HEK293 (cell line): ENCODE results near the gene TMEM87B.

Experiments
- CTCF ChIA-PET: fragments of 350-600 bp; formaldehyde crosslinking; extraction: SDS; loops from one replicate; lab custom pipeline; 2021; ENCODE audit warnings: antibody characterized with exemption; lab: Yijun Ruan, JAX
- POLR2A ChIA-PET: fragments of 300-600 bp; formaldehyde crosslinking; extraction: SDS; loops from one replicate; lab custom pipeline; 2020; ENCODE audit warnings: antibody characterized with exemption, inconsistent platforms; lab: Yijun Ruan, JAX
- H3K27ac ChIP-seq: fragments of 200-500 bp; sonication (Bioruptor generic); 2 replicates; pipeline ENCODE4 v1.5.1; 2014; ENCODE audit warnings: low read depth, low read length, control low read depth, inconsistent platforms; ENCODE audit errors: extremely low read depth
- H3K36me3 ChIP-seq, 2 experiments: fragments of 200-500 bp in 1 of 2; sonication (Bioruptor generic) in 1 of 2; 1 replicate in 1 of 2; 2 replicates in 1 of 2; pipeline ENCODE4 v1.5.1; 2014 to 2017; ENCODE audit warnings: inconsistent platforms in 2 of 2, low read length in 2 of 2; ENCODE audit not compliant: control insufficient read depth in 2 of 2, insufficient read depth in 1 of 2
- H3K4me1 ChIP-seq: fragments of 200-500 bp; sonication (Bioruptor generic); 2 replicates; pipeline ENCODE4 v1.5.1; 2014; ENCODE audit warnings: mild to moderate bottlenecking, low read length, inconsistent platforms; ENCODE audit not compliant: control insufficient read depth, insufficient read depth
- H3K4me3 ChIP-seq: 2 replicates; pipeline ENCODE4 v1.5.1; 2011; ENCODE audit warnings: low read depth, mild to moderate bottlenecking, control low read depth, low read length, moderate library complexity
- H3K9me3 ChIP-seq: fragments of 200-500 bp; sonication (Bioruptor generic); 2 replicates; pipeline ENCODE4 v1.5.1; 2014; ENCODE audit warnings: low read depth, low read length, inconsistent platforms; ENCODE audit not compliant: control insufficient read depth, insufficient read depth
- AEBP2 ChIP-seq: fragments of 450-650 bp; formaldehyde crosslinking; IDR thresholded peaks from 2 replicates; pipeline ENCODE4 v1.5.1; 2016; ENCODE audit warnings: missing biosample characterization, missing genetic modification characterization, borderline replicate concordance
- ATF2 ChIP-seq: fragments of 450-650 bp; formaldehyde crosslinking; IDR thresholded peaks from 2 replicates; pipeline ENCODE4 v1.5.1; 2016; ENCODE audit warnings: missing biosample characterization, missing genetic modification characterization, low read depth
- BCL11A ChIP-seq: fragments of 450-650 bp; formaldehyde crosslinking; IDR thresholded peaks from 2 replicates; pipeline ENCODE4 v1.5.1; 2016; ENCODE audit warnings: low read depth, missing biosample characterization, missing genetic modification characterization
- FEZF1 ChIP-seq: fragments of 450-650 bp; formaldehyde crosslinking; IDR thresholded peaks from 2 replicates; pipeline ENCODE4 v1.5.1; 2016; ENCODE audit warnings: missing biosample characterization, missing genetic modification characterization
- HIC1 ChIP-seq: fragments of 450-650 bp; formaldehyde crosslinking; IDR thresholded peaks from 2 replicates; pipeline ENCODE4 v1.5.1; 2016; ENCODE audit warnings: missing biosample characterization, missing genetic modification characterization
- KLF9 ChIP-seq: fragments of 450-650 bp; formaldehyde crosslinking; IDR thresholded peaks from 2 replicates; pipeline ENCODE4 v1.5.1; 2016; ENCODE audit warnings: missing biosample characterization, missing genetic modification characterization, low read depth
- PRDM1 ChIP-seq: fragments of 450-650 bp; formaldehyde crosslinking; IDR thresholded peaks from 2 replicates; pipeline ENCODE4; 2016; ENCODE audit warnings: missing biosample characterization, missing genetic modification characterization
- ZBTB21 ChIP-seq: fragments of 450-650 bp; formaldehyde crosslinking; IDR thresholded peaks from 2 replicates; pipeline ENCODE4 v1.5.1; 2017; ENCODE audit warnings: missing biosample characterization, missing genetic modification characterization
- ZFHX2 ChIP-seq: fragments of 450-650 bp; formaldehyde crosslinking; conservative IDR thresholded peaks from 2 replicates; pipeline ENCODE4 v1.5.1; 2016; ENCODE audit warnings: missing biosample characterization, missing genetic modification characterization
- ZNF112 ChIP-seq: fragments of 450-650 bp; formaldehyde crosslinking; IDR thresholded peaks from 2 replicates; pipeline ENCODE4 v1.5.0; 2017; ENCODE audit warnings: missing biosample characterization, missing genetic modification characterization
- ZNF140 ChIP-seq: fragments of 450-650 bp; formaldehyde crosslinking; IDR thresholded peaks from 2 replicates; pipeline ENCODE4 v1.5.1; 2016; ENCODE audit warnings: missing biosample characterization, missing genetic modification characterization
- ZNF148 ChIP-seq: fragments of 450-650 bp; formaldehyde crosslinking; IDR thresholded peaks from 2 replicates; pipeline ENCODE4 v1.5.0; 2017; ENCODE audit warnings: missing biosample characterization, missing genetic modification characterization, borderline replicate concordance
- ZNF157 ChIP-seq: fragments of 450-650 bp; formaldehyde crosslinking; IDR thresholded peaks from 2 replicates; pipeline ENCODE4 v1.5.1; 2016; ENCODE audit warnings: missing biosample characterization, missing genetic modification characterization
- ZNF280C ChIP-seq: fragments of 450-650 bp; formaldehyde crosslinking; IDR thresholded peaks from 2 replicates; pipeline ENCODE4 v1.5.1; 2016; ENCODE audit warnings: missing biosample characterization, missing genetic modification characterization
- ZNF366 ChIP-seq: fragments of 450-650 bp; formaldehyde crosslinking; conservative IDR thresholded peaks from 2 replicates; pipeline ENCODE4 v1.5.1; 2016; ENCODE audit warnings: missing biosample characterization, missing genetic modification characterization
- ZNF404 ChIP-seq: fragments of 450-650 bp; formaldehyde crosslinking; IDR thresholded peaks from 2 replicates; pipeline ENCODE4 v1.5.1; 2017; ENCODE audit warnings: missing biosample characterization, missing genetic modification characterization
- ZNF416 ChIP-seq: fragments of 450-650 bp; formaldehyde crosslinking; IDR thresholded peaks from 2 replicates; pipeline ENCODE4 v1.5.1; 2016; ENCODE audit warnings: missing biosample characterization, missing genetic modification characterization
- ZNF433 ChIP-seq: fragments of 450-650 bp; formaldehyde crosslinking; IDR thresholded peaks from 2 replicates; pipeline ENCODE4 v1.5.1; 2016; ENCODE audit warnings: missing biosample characterization, missing genetic modification characterization, low read depth
- ZNF501 ChIP-seq: fragments of 450-650 bp; formaldehyde crosslinking; IDR thresholded peaks from 2 replicates; pipeline ENCODE4 v1.5.1; 2016; ENCODE audit warnings: missing biosample characterization, missing genetic modification characterization
- ZNF585B ChIP-seq: fragments of 450-650 bp; formaldehyde crosslinking; IDR thresholded peaks from 2 replicates; pipeline ENCODE4 v1.5.1; 2016; ENCODE audit warnings: missing biosample characterization, missing genetic modification characterization
- ZNF596 ChIP-seq: fragments of 450-650 bp; IDR thresholded peaks from 2 replicates; pipeline ENCODE4 v1.5.0; 2018; ENCODE audit warnings: missing biosample characterization, mild to moderate bottlenecking, missing genetic modification characterization, moderate library complexity
- ZNF629 ChIP-seq: fragments of 450-650 bp; formaldehyde crosslinking; IDR thresholded peaks from 2 replicates; pipeline ENCODE4 v1.5.1; 2017; ENCODE audit warnings: missing biosample characterization, missing genetic modification characterization
- ZNF639 ChIP-seq: fragments of 450-650 bp; formaldehyde crosslinking; IDR thresholded peaks from 2 replicates; pipeline ENCODE4 v1.5.1; 2016; ENCODE audit warnings: missing biosample characterization, missing genetic modification characterization
- ZNF707 ChIP-seq: fragments of 450-650 bp; formaldehyde crosslinking; IDR thresholded peaks from 2 replicates; pipeline ENCODE4 v1.5.1; 2016; ENCODE audit warnings: missing biosample characterization, missing genetic modification characterization
- ZSCAN18 ChIP-seq: fragments of 450-650 bp; formaldehyde crosslinking; IDR thresholded peaks from 2 replicates; pipeline ENCODE4 v1.5.1; 2016; ENCODE audit warnings: missing biosample characterization, missing genetic modification characterization

TMEM87B gene

GRCh38 chr2:112150447-112150846 lies 95.4 kb downstream of the TMEM87B start:
- H3K27ac ChIP-seq = no peak overlapping the region
- H3K4me3 ChIP-seq = no peak overlapping the region
- no peaks in the 10 kb centered on the region for H3K36me3 ChIP-seq
- ChIA-PET CTCF (no interaction called here), POLR2A (no interaction called here)
- TF ChIP-seq ZNF157 = no peak
- no peak for TF ChIP-seq ZSCAN18
- no peak for TF ChIP-seq FEZF1 (tag by site-specific recombination)
- no peak for TF ChIP-seq ZNF639 (tag by site-specific recombination)
- TF ChIP-seq ZNF112 = no peak
- no peak for TF ChIP-seq ZNF280C (tag by site-specific recombination)
- TF ChIP-seq ZNF629 (tag by site-specific recombination) = no peak
- no peak for TF ChIP-seq ZNF707
- no peak for TF ChIP-seq ZNF140 (tag by site-specific recombination)
- no peak for TF ChIP-seq ZNF596 (tag by site-specific recombination)
- TF ChIP-seq AEBP2 (tag by site-specific recombination) = no peak
- no peak for TF ChIP-seq KLF9 (tag by site-specific recombination)
- no peak for TF ChIP-seq ZNF366 (tag by site-specific recombination)
- TF ChIP-seq HIC1 (tag by site-specific recombination) = no peak
- no peak for TF ChIP-seq PRDM1 (tag by site-specific recombination)
- no peak for TF ChIP-seq ZNF416 (tag by site-specific recombination)
- H3K4me1 ChIP-seq = no peaks in the 10 kb centered on the region
- no peaks in the 10 kb centered on the region for H3K9me3 ChIP-seq

GRCh38 chr2:112150851-112151250 lies 95.8 kb downstream of the TMEM87B start:
- Histone ChIP-seq H3K4me3 (no peak overlapping the region), H3K9me3 (no peaks in the 10 kb centered on the region), H3K36me3 (no peaks in the 10 kb centered on the region), H3K4me1 (no peaks in the 10 kb centered on the region), H3K27ac (no peak overlapping the region)
- CTCF ChIA-PET = no interaction called here
- POLR2A ChIA-PET = no interaction called here
- TF ChIP-seq ZNF433 (tag by site-specific recombination) (no peak), ATF2 (tag by site-specific recombination) (no peak), ZNF585B (tag by site-specific recombination) (no peak), ZBTB21 (no peak), ZNF416 (tag by site-specific recombination) (no peak), ZFHX2 (tag by site-specific recombination) (no peak), ZNF404 (tag by site-specific recombination) (no peak), ZNF501 (tag by site-specific recombination) (no peak), BCL11A (tag by site-specific recombination) (no peak), ZNF148 (tag by site-specific recombination) (no peak)
